GM12878 (cell line): ENCODE results near the gene TGIF2. TPM values are rescaled to one million over a fixed set of nuclear protein-coding genes. Genes with fewer than 3 reads are reported as not detected.

Experiments
- ATAC-seq: fragments of 200-7000 bp; cut with Tn5 transposase; 3 replicates; pipeline ENCODE4 v1.9.1; 2020; ENCODE audit warnings: mild to moderate bottlenecking, moderate library complexity
- BruUV-seq: library from RNA; stranded (reverse); fragments of 400-500 nt; replicated peaks from 2 replicates; lab custom pipeline; 2021; lab: Mats Ljungman, UMichigan
- CTCF ChIA-PET: fragments of 300-600 bp; sonication (Branson Sonifier 250); formaldehyde crosslinking; extraction: SDS; loops from one replicate; lab custom pipeline; 2021; ENCODE audit warnings: inconsistent platforms; lab: Yijun Ruan, JAX
- POLR2A ChIA-PET: fragments of 350-600 bp; formaldehyde crosslinking; extraction: SDS; loops from one replicate; lab custom pipeline; 2021; ENCODE audit warnings: inconsistent platforms; lab: Charles Lee
- RAD21 ChIA-PET: fragments of 300-600 bp; sonication (Branson Sonifier 250); formaldehyde crosslinking; loops from one replicate; lab custom pipeline; 2023; ENCODE audit warnings: antibody characterized with exemption; ENCODE audit not compliant: unreplicated experiment; lab: Charles Lee
- SMC1A ChIA-PET: fragments of 300-600 bp; sonication (Branson Sonifier 250); formaldehyde crosslinking; loops from one replicate; lab custom pipeline; 2023; ENCODE audit not compliant: unreplicated experiment, uncharacterized antibody; lab: Charles Lee
- DNase-seq: peaks from one replicate; pipeline ENCODE4 v3.0.0-alpha.2; 2011; ENCODE audit warnings: low read depth, low spot score
- FAIRE-seq: peaks from 3 replicates; lab custom pipeline; 2011; peaks lifted over from hg19 to GRCh38; lab: Jason Lieb, UNC
- H2AFZ ChIP-seq: 2 replicates; pipeline ENCODE4 v1.6.0; 2011; ENCODE audit warnings: low read depth, low read length, control low read depth; ENCODE audit not compliant: control insufficient read depth
- H3K27ac ChIP-seq: 2 replicates; pipeline ENCODE4 v1.5.1; 2011; ENCODE audit warnings: control low read depth; ENCODE audit not compliant: control insufficient read depth, insufficient read depth
- H3K27me3 ChIP-seq, 2 experiments: replicated peaks in 1 of 2; 2 replicates each; pipeline versions ENCODE4 v1.6.0 to v1.6.1; 2011; ENCODE audit warnings: low read length in 1 of 2; ENCODE audit not compliant: control insufficient read depth in 2 of 2, insufficient read depth in 2 of 2
- H3K36me3 ChIP-seq, 2 experiments: 2 replicates each; pipeline ENCODE4 v1.5.1; 2011; ENCODE audit warnings: low read length in 1 of 2; ENCODE audit not compliant: control insufficient read depth in 2 of 2, insufficient read depth in 2 of 2
- H3K4me1 ChIP-seq: 2 replicates; pipeline ENCODE4 v1.6.1; 2011; ENCODE audit warnings: mild to moderate bottlenecking, low read length, moderate library complexity, mixed read lengths; ENCODE audit not compliant: control insufficient read depth, insufficient read depth
- H3K4me2 ChIP-seq: 2 replicates; pipeline ENCODE4 v1.6.0; 2011; ENCODE audit warnings: control low read depth; ENCODE audit not compliant: control insufficient read depth, insufficient read depth
- H3K4me3 ChIP-seq: fragments of 200-600 bp; sonication (generic); 2 replicates; pipeline ENCODE4 v1.5.1; 2016
- H3K79me2 ChIP-seq: 2 replicates; pipeline ENCODE4 v1.6.0; 2011; ENCODE audit warnings: low read length; ENCODE audit not compliant: control insufficient read depth, insufficient read depth
- H3K9ac ChIP-seq: 2 replicates; pipeline ENCODE4 v1.8.0; 2011; ENCODE audit warnings: low read length, control low read depth, mixed read lengths; ENCODE audit not compliant: control insufficient read depth, insufficient read depth
- H3K9me3 ChIP-seq: replicated peaks from 3 replicates; pipeline ENCODE4 v1.5.1; 2011; ENCODE audit warnings: mild to moderate bottlenecking, low read length; ENCODE audit not compliant: control insufficient read depth, insufficient read depth
- H4K20me1 ChIP-seq: 2 replicates; pipeline ENCODE4 v1.6.0; 2011; ENCODE audit not compliant: control insufficient read depth, insufficient read depth
- CEBPB ChIP-seq, 2 experiments: fragments of 150-350 bp in 1 of 2; IDR thresholded peaks; 2 replicates each; pipeline ENCODE4 v1.6.1; 2012 to 2014; ENCODE audit warnings: low read depth in 2 of 2, low read length in 2 of 2, borderline replicate concordance in 1 of 2, inconsistent platforms in 1 of 2
- CHD1 ChIP-seq: IDR thresholded peaks from 2 replicates; pipeline ENCODE4 v1.6.1; 2012; ENCODE audit warnings: low read depth, low read length, improper control_type of control experiment
- E4F1 ChIP-seq: fragments of 450-650 bp; IDR thresholded peaks from 2 replicates; pipeline ENCODE4 v1.6.1; 2018; ENCODE audit warnings: borderline replicate concordance, mild to moderate bottlenecking; ENCODE audit not compliant: partially characterized antibody
- HDAC2 ChIP-seq: fragments of 200-600 bp; sonication (generic); IDR thresholded peaks from 2 replicates; pipeline ENCODE4 v1.6.1; 2017
- NFXL1 ChIP-seq: fragments of 450-650 bp; IDR thresholded peaks from 2 replicates; pipeline ENCODE4 v1.6.1; 2017; ENCODE audit warnings: antibody characterized with exemption, mild to moderate bottlenecking, borderline replicate concordance
- PKNOX1 ChIP-seq: fragments of 450-650 bp; IDR thresholded peaks from 2 replicates; pipeline ENCODE4 v1.6.1; 2016; ENCODE audit warnings: mild to moderate bottlenecking
- POLR2AphosphoS5 ChIP-seq: IDR thresholded peaks from 2 replicates; pipeline ENCODE4 v1.6.1; 2011; ENCODE audit warnings: mild to moderate bottlenecking, low read length, inconsistent platforms
- SMAD1 ChIP-seq: fragments of 450-650 bp; IDR thresholded peaks from 2 replicates; pipeline ENCODE4 v1.6.1; 2018; ENCODE audit warnings: mild to moderate bottlenecking, low read depth; ENCODE audit not compliant: partially characterized antibody
- TAF1 ChIP-seq: IDR thresholded peaks from 2 replicates; pipeline ENCODE4 v1.6.1; 2011; ENCODE audit warnings: mild to moderate bottlenecking, low read depth, low read length, borderline replicate concordance
- ZBED1 ChIP-seq: IDR thresholded peaks from 2 replicates; pipeline ENCODE4 v1.6.1; 2016; ENCODE audit warnings: borderline replicate concordance
- WGBS: methylation state at CpG from one replicate; pipeline ENCODE4 v1.1.6; 2016; ENCODE audit warnings: low lambda C conversion rate; ENCODE audit not compliant: insufficient replicate concordance, insufficient coverage; ENCODE audit errors: missing lambda C conversion rate; 5-methylcytosine and 5-hydroxymethylcytosine counted together
- in situ Hi-C: fragments of 300-500 bp; cut with MboI; formaldehyde crosslinking; loops from 9 replicates; pipeline ENCODE4 v1.14.3; 2018; ENCODE audit warnings: mixed read lengths
- intact Hi-C: fragments of 100-400 bp; cut with micrococcal nuclease; formaldehyde crosslinking; loops from one replicate; pipeline ENCODE4 v1.14.2; 2022; ENCODE audit not compliant: unreplicated experiment
- polyA plus RNA-seq, 11 experiments: library from polyadenylated mRNA; depleted of rRNA in 4 of 11; unstranded in 6 of 11; stranded (reverse) in 5 of 11; fragments of >200 nt; fragmentation: Nextera tagmentation in 4 of 11; fragmentation: Illumina TruSeq in 1 of 11; extraction: Ambion mirVana in 4 of 11; extraction: Trizol in 1 of 11; gene quantifications; 1 replicate in 1 of 11; 2 replicates in 10 of 11; pipeline versions ENCODE4 v1.2.1 to v1.2.3, GENCODE V29; 2011 to 2016; ENCODE audit warnings: inconsistent platforms in 2 of 11, missing spikeins in 2 of 11, low read depth in 1 of 11
- total RNA-seq, 4 experiments: library from RNA; depleted of rRNA in 3 of 4; stranded (reverse); fragments of >200 nt in 3 of 4; fragmentation: Illumina TruSeq in 1 of 4; extraction: Trizol in 1 of 4; gene quantifications; 2 replicates each; pipeline versions ENCODE4 v1.2.1 to v1.2.3, GENCODE V29; 2013 to 2021
- TF ChIP-seq, protein P1 (sequence below): fragments of 150-350 bp; IDR thresholded peaks from 2 replicates; pipeline ENCODE4 v1.6.1; 2014; ENCODE audit warnings: mild to moderate bottlenecking, low read depth, low read length

Gene TGIF2
- total and polyA plus RNA-seq, 10 of the 15 experiments (the other 5 are each of a cell fraction or from before 2014, with no cell fraction given) = 13.1 to 47.1 (median 36.6) TPM

GRCh38 chr20:36605399-36606157 is 32.2 kb downstream of the TGIF2 start, which contains the start of gene RAB5IF (continued):
- TF ChIP-seq SMAD1 = no peak
- TF ChIP-seq HDAC2 = no peak
- TF ChIP-seq CEBPB (IDR thresholded peaks at IDR 0.05; ENCODE audit: borderline replicate concordance in 1 of 2, low read depth in 2 of 2, low read length in 2 of 2) = no peak
- TF ChIP-seq E4F1 = no peak

DNA sequence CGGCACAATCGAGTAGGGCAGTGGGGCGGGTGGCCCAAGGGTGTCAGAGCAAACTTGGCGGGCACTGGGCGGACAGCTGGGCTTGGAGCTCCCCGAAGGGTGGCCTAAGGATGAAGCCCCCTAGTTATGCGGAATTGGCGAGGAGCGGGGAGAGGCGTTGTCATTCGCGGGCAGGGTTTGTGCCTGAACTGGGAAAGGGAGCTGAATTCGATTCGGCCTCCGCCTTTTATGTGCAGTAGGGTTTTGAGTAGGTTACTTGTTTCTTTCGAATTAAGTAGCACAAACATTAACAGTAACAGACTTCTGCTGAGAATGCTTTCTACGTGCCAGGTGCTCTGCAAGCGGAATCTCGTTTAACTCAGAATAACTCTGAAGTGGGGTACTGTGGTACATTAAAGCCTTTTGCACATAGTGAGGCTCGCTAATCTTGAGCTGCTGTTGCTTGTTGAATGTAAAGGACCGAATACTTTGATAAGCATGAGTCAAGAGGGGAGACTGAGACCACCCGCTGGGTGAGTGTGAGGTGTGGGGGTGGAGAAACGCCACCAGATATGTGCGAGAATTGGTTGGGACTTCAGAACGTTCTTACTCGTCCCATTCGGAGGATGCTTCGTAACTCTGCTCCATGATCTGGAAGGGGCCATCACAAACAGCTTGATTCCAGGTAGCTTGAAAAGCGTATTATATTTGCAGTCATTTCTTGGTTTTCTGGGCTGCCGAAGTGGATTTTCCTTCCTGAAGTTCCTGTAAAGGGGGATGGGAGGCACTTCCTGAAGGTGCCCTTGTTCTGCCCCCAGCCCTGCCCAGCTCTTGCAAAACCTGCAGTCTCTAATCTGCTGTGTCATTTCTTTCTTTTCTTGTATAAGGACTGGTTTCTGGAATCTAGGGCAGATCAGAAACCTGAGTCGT is 33.0 kb downstream of the TGIF2 start:
- Histone ChIP-seq H3K27me3 (no peaks in the 10 kb centered on the region), H3K9me3 (no peaks in the 10 kb centered on the region), H2AFZ (peak overlapping the region; percentile 77), H4K20me1 (no peaks in the 10 kb centered on the region), H3K36me3 (peaks cover 12 to 15% of the 10 kb centered on the region in 2 experiments), H3K9ac (peak overlapping the region; percentile 98), H3K4me1 (peaks cover 14% of the 10 kb centered on the region), H3K27ac (peak overlapping the region; percentile 97), H3K79me2 (peaks cover 35% of the 10 kb centered on the region), H3K4me3 (peak overlapping the region; percentile 98), H3K4me2 (peak overlapping the region; percentile 72)
- POLR2A ChIA-PET = interaction anchor here (0.6 to 4.1 kb wide), 12 partner anchors 11 to 261 kb away, joined by 4 to 87 read pairs (median 10); partner anchors contain the start of gene TGIF2
- under 1% methylated on average over 31 of the region's 31 CpGs for WGBS
- TSS peak; percentile 70 for BruUV-seq
- RAD21 ChIA-PET = interaction anchor here (0.7 to 4.0 kb wide), 11 partner anchors 8 to 280 kb away, joined by 3 to 92 read pairs (median 4); partner anchors contain the start of genes NDRG3 and TGIF2
- intact Hi-C loops = loop anchor here (5.0 to 10.0 kb wide), 2 partner anchors 49 to 258 kb away; a partner anchor contains a TSS
- in situ Hi-C loops = no loop called here
- DNase-seq (no peak), ATAC-seq (no peak), FAIRE-seq (no peak)
- CTCF ChIA-PET = interaction anchor here (0.7 to 9.4 kb wide), 16 partner anchors 12 to 654 kb away, joined by 3 to 94 read pairs (median 4); partner anchors contain the start of genes DSN1 and TGIF2
- SMC1A ChIA-PET = interaction anchor here (0.8 to 8.6 kb wide), 11 partner anchors 11 to 276 kb away, joined by 3 to 87 read pairs (median 7); partner anchors contain the start of gene TGIF2
- TF ChIP-seq PKNOX1 = no peak
- TF ChIP-seq CHD1 = 0 out of 2 replicates have a peak, but pooled peaks have one; percentile 49
- TF ChIP-seq NFXL1 = no peak
- no peak for TF ChIP-seq ZBED1
- TF ChIP-seq TAF1 = 0 out of 2 replicates have a peak, but pooled peaks have one; percentile 27
- peak; percentile 44; the same call in 1 of the 2 replicates for TF ChIP-seq POLR2AphosphoS5
- TF ChIP-seq, protein P1, sequence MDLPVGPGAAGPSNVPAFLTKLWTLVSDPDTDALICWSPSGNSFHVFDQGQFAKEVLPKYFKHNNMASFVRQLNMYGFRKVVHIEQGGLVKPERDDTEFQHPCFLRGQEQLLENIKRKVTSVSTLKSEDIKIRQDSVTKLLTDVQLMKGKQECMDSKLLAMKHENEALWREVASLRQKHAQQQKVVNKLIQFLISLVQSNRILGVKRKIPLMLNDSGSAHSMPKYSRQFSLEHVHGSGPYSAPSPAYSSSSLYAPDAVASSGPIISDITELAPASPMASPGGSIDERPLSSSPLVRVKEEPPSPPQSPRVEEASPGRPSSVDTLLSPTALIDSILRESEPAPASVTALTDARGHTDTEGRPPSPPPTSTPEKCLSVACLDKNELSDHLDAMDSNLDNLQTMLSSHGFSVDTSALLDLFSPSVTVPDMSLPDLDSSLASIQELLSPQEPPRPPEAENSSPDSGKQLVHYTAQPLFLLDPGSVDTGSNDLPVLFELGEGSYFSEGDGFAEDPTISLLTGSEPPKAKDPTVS = no peak
